Measurements from ENCODE around the gene REXO4.

The REXO4 gene

GRCh38 chr9:133417541-133418461 is at the start of gene REXO4:
Gene REXO4, minus strand, starts transcription at chr9:133418010. Its CDS starts 166 bp downstream, at chr9:133417844.
- no peak for FAIRE-seq
- TF ChIP-seq CTCF (IDR thresholded peaks at IDR 0.05; ENCODE audit: insufficient read depth, missing control alignments) = no peak
- peak; percentile 61 for DNase-seq (ENCODE audit: insufficient read length, low spot score)

- no peak for DNase-seq (ENCODE audit: insufficient read length, low spot score)
Measured at GRCh38 chr9:133467101-133467500, 49.3 kb upstream of the REXO4 start.

GRCh38 chr9:133465984-133466383 is 48.2 kb upstream of the REXO4 start:
- FAIRE-seq = no peak
- DNase-seq (ENCODE audit: insufficient read length, low spot score) = no peak

More at GRCh38 chr9:133467101-133467500, 49.3 kb upstream of the REXO4 start:
- no peak for FAIRE-seq
- TF ChIP-seq CTCF (IDR thresholded peaks at IDR 0.05; ENCODE audit: insufficient read depth, missing control alignments) = no peak

GRCh38 chr9:133464638-133465037 is 46.8 kb upstream of the REXO4 start:
- no peak for TF ChIP-seq CTCF (IDR thresholded peaks at IDR 0.05; ENCODE audit: insufficient read depth, missing control alignments)
- FAIRE-seq (no peak), DNase-seq (ENCODE audit: insufficient read length, low spot score) (no peak)

More at GRCh38 chr9:133465984-133466383, 48.2 kb upstream of the REXO4 start:
- TF ChIP-seq CTCF (IDR thresholded peaks at IDR 0.05; ENCODE audit: insufficient read depth, missing control alignments) = no peak

- no peak for FAIRE-seq
Measured at GRCh38 chr9:133463864-133464615, 46.2 kb upstream of the REXO4 start.

GRCh38 chr9:133463234-133463863 is 45.5 kb upstream of the REXO4 start:
- TF ChIP-seq CTCF (IDR thresholded peaks at IDR 0.05; ENCODE audit: insufficient read depth, missing control alignments) = no peak
- FAIRE-seq (no peak), DNase-seq (ENCODE audit: insufficient read length, low spot score) (no peak)

More at GRCh38 chr9:133463864-133464615, 46.2 kb upstream of the REXO4 start:
- TF ChIP-seq CTCF (IDR thresholded peaks at IDR 0.05; ENCODE audit: insufficient read depth, missing control alignments) = no peak
- DNase-seq (ENCODE audit: insufficient read length, low spot score) = no peak
